NCI-H82 treated with DMSO at 0.1 percent for 48 hours (cell line): ENCODE data around the gene ORC4.
A peak's percentile ranks its signal among the peaks of the same experiment; 100 is the strongest.

Source experiments
- DNase-seq: peaks from one replicate; lab custom pipeline; 2025; ENCODE audit not compliant: unreplicated experiment; lab: John Stamatoyannopoulos, UW

ORC4 gene

GRCh38 chr2:148020111-148021058, at the start of gene ORC4:
Gene ORC4, minus strand, starts transcription at chr2:148020737. Its CDS starts 44,779 bp downstream, at chr2:147975958.
- peak; percentile 99 for DNase-seq

GRCh38 chr2:148067801-148068200, 47.3 kb upstream of the ORC4 start:
- no peak for DNase-seq

GRCh38 chr2:148065936-148066335, 45.4 kb upstream of the ORC4 start:
- no peak for DNase-seq

- no peak for DNase-seq
These were observed 43.1 kb upstream of the ORC4 start for GRCh38 chr2:148063633-148064032.

GRCh38 chr2:148058641-148059040, 38.1 kb upstream of the ORC4 start:
- no peak for DNase-seq

- no peak for DNase-seq
These were observed 32.1 kb upstream of the ORC4 start for GRCh38 chr2:148052687-148053086.

GRCh38 chr2:148049284-148049683, 28.7 kb upstream of the ORC4 start:
- no peak for DNase-seq

- no peak for DNase-seq
These were observed 28.1 kb upstream of the ORC4 start for GRCh38 chr2:148048475-148049221.

GRCh38 chr2:148046802-148047201, 26.3 kb upstream of the ORC4 start:
- no peak for DNase-seq

GRCh38 chr2:148044322-148044721, 23.8 kb upstream of the ORC4 start:
- DNase-seq: no peak

GRCh38 chr2:148042219-148042618, 21.7 kb upstream of the ORC4 start:
- no peak for DNase-seq

- no peak for DNase-seq
These were observed 19.2 kb upstream of the ORC4 start for GRCh38 chr2:148039783-148040182.

- DNase-seq: no peak
These were observed 11.7 kb upstream of the ORC4 start for GRCh38 chr2:148032215-148032614.

GRCh38 chr2:148031152-148031551, 10.6 kb upstream of the ORC4 start:
- peak; percentile 33 for DNase-seq

GRCh38 chr2:148028781-148029180, 8.2 kb upstream of the ORC4 start:
- DNase-seq: no peak

GRCh38 chr2:148027822-148028221, 7.3 kb upstream of the ORC4 start:
- DNase-seq: no peak

- no peak for DNase-seq
These were observed 6.0 kb upstream of the ORC4 start for GRCh38 chr2:148026573-148026972.

GRCh38 chr2:148023861-148024260, 3.3 kb upstream of the ORC4 start:
- DNase-seq: no peak

GRCh38 chr2:148022882-148023281, 2.3 kb upstream of the ORC4 start:
- no peak for DNase-seq

- DNase-seq: no peak
These were observed 1.8 kb upstream of the ORC4 start for GRCh38 chr2:148022351-148022750.

- no peak for DNase-seq
These were observed 1.3 kb upstream of the ORC4 start for GRCh38 chr2:148021886-148022285.
